ENCODE measurements around the gene KRT36. TPM values are rescaled to one million over a fixed set of nuclear protein-coding genes. Genes with fewer than 3 reads are reported as not detected.

Gene KRT36
- total RNA-seq (not detected), polyA plus RNA-seq (not detected)
- long read RNA-seq, donor 1 = 0 reads
- long read RNA-seq, donor 2 = 0 reads
- long read RNA-seq, donor 3 = 0 reads
- long read RNA-seq, donor 4 = 0 reads
- long read RNA-seq, donor 5 = 0 reads
- long read RNA-seq, donor 6 = 0 reads
- long read RNA-seq, donor 7 = 0 reads
- long read RNA-seq, donor 8 = 0 reads
- long read RNA-seq, donor 9 = 0 reads
- long read RNA-seq, donor 10 = 0 reads

DNA sequence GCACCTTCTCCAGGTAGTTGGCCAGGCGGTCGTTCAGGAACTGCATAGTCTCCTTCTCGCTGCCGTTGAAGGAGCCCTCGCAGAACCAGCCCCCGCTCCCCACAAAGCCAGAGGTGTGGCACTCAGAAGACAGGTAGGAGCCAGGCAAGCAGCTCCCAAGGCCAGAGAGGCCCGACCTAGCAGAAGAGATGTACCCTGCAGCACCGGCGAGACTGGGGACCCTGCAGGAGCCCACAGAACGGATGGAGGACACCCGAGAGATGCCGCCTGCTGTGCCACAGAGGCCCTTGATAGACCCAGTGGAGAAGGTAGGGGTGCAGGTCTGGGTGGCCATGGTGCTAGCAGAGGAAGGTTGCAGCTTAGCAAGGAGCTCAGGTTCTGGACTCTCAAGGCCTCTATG, at the start of gene KRT36:
Gene KRT36 (minus strand): TSS at position 380 of the 400 bp plus-strand sequence. CDS start 46 bp downstream, at position 334.
- no peaks in the 10 kb centered on the region for H3K9me3 ChIP-seq
- TF ChIP-seq, protein P1, sequence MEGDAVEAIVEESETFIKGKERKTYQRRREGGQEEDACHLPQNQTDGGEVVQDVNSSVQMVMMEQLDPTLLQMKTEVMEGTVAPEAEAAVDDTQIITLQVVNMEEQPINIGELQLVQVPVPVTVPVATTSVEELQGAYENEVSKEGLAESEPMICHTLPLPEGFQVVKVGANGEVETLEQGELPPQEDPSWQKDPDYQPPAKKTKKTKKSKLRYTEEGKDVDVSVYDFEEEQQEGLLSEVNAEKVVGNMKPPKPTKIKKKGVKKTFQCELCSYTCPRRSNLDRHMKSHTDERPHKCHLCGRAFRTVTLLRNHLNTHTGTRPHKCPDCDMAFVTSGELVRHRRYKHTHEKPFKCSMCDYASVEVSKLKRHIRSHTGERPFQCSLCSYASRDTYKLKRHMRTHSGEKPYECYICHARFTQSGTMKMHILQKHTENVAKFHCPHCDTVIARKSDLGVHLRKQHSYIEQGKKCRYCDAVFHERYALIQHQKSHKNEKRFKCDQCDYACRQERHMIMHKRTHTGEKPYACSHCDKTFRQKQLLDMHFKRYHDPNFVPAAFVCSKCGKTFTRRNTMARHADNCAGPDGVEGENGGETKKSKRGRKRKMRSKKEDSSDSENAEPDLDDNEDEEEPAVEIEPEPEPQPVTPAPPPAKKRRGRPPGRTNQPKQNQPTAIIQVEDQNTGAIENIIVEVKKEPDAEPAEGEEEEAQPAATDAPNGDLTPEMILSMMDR (IDR thresholded peaks at IDR 0.05) = no peak
- TF ChIP-seq POLR2A (IDR thresholded peaks at IDR 0.05) (no peak), POLR2AphosphoS5 (IDR thresholded peaks at IDR 0.05) (no peak), EP300 (IDR thresholded peaks at IDR 0.05) (no peak)
- intact Hi-C loops (cut with DNase I; ENCODE audit: low total_unique reads) = no loop called here
- 93 to 95% (median 93%) methylated on average over 12 of the region's 12 CpGs for WGBS, 5 donors
- no peaks in the 10 kb centered on the region for H3K36me3 ChIP-seq
- H3K27ac ChIP-seq = no peak within 1 kb of the TSS
- H3K4me3 ChIP-seq = no peak within 1 kb of the TSS
- H3K4me1 ChIP-seq = peaks cover 0 to 11% (median 3%) of the 10 kb centered on the region in 4 donors
- DNase-seq = no peak
- peaks cover 0 to 15% (median 0%) of the 10 kb centered on the region in 3 donors for H3K27me3 ChIP-seq

DNA sequence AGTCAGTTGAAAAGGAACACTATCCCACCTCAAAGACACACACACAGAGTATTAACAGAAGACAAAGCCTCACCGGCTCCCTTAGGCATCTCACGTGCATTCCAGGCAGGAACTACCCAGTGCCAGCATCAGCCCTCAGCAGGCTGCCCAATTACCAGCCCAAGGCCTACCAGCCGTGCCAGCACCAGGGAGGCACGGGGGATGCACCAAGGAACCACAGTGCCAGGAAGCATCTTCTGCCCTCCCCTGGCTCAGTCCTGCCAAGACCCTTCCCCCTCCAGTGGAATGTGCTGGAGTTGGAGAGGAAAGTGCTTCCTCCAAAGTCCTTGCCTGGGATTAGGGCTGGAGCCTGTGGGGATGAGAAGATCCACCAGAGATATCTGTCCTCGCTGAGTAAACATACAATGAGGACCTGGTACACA, 49.4 kb upstream of the KRT36 start:
- no peak overlapping the region for H3K27ac ChIP-seq
- WGBS, 5 donors = 70 to 88% (median 85%) methylated on average over 3 to 5 of the region's 5 CpGs
- DNase-seq = no peak
- intact Hi-C loops (cut with DNase I; ENCODE audit: low total_unique reads) = no loop called here
- no peak overlapping the region for H3K4me3 ChIP-seq
- no peaks in the 10 kb centered on the region for H3K36me3 ChIP-seq
- H3K9me3 ChIP-seq = no peaks in the 10 kb centered on the region
- TF ChIP-seq EP300 (IDR thresholded peaks at IDR 0.05) (no peak), POLR2AphosphoS5 (IDR thresholded peaks at IDR 0.05) (no peak), POLR2A (IDR thresholded peaks at IDR 0.05) (no peak)
- TF ChIP-seq, protein P1 (IDR thresholded peaks at IDR 0.05) = no peak
- peaks cover 0 to 16% (median 4%) of the 10 kb centered on the region in 3 donors for H3K27me3 ChIP-seq
- H3K4me1 ChIP-seq = peaks cover 0 to 4% (median 0%) of the 10 kb centered on the region in 4 donors

DNA sequence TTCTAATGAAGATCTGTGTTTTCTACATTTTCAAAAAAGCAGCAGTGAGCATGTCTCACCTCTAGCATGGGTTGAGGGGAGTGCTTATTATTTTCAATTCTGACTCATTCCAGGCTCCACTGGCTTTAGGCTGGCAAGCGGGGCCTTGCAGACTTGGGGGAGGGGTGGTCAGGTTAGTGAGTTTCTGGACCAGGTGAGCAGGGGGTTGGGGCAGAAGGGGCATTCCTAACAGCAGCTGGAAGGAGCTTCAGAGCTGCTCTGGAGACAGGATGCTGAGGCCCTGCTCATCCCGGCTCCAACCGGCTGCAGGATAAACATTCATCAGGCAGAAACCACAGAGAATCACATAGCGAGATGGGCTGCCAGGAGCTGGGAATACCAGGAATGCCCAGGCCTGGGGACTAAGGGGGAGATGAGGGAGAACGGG, 48.9 kb upstream of the KRT36 start:
- 71 to 83% (median 77%) methylated on average over 5 of the region's 5 CpGs for WGBS, 5 donors
- TF ChIP-seq POLR2AphosphoS5 (IDR thresholded peaks at IDR 0.05) (no peak), POLR2A (IDR thresholded peaks at IDR 0.05) (no peak), EP300 (IDR thresholded peaks at IDR 0.05) (no peak)
- TF ChIP-seq, protein P1 (IDR thresholded peaks at IDR 0.05) = no peak

DNA sequence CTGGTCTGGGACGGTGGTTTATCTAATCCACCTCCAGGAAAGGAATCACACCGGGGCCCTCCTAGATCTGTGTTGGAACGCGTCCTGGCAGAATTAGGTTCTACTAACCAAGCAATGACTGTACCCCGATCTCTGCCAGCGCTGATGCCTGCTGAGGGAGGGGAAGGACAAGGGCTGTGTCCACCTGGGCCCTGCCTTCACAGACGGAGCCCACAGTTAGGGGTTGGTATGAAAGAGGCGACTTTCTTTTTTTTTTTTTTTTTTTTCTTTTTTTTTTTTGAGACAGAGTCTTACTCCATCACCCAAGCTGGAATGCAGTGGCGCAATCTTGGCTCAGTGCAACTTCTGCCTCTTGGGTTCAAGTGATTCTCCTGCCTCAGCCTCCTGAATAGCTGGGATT, 48.3 kb upstream of the KRT36 start:
- no peak overlapping the region for H3K4me3 ChIP-seq
- DNase-seq = no peak
- TF ChIP-seq, protein P1 (IDR thresholded peaks at IDR 0.05) = no peak
- no peak for TF ChIP-seq POLR2A (IDR thresholded peaks at IDR 0.05)
- no peak for TF ChIP-seq POLR2AphosphoS5 (IDR thresholded peaks at IDR 0.05)
- TF ChIP-seq EP300 (IDR thresholded peaks at IDR 0.05) = no peak
- peaks cover 0 to 4% (median 0%) of the 10 kb centered on the region in 4 donors for H3K4me1 ChIP-seq
- H3K9me3 ChIP-seq = no peaks in the 10 kb centered on the region
- intact Hi-C loops (cut with DNase I; ENCODE audit: low total_unique reads) = no loop called here
- H3K27ac ChIP-seq = no peak overlapping the region
- H3K27me3 ChIP-seq = peaks cover 0 to 23% (median 4%) of the 10 kb centered on the region in 3 donors
- 85 to 93% (median 88%) methylated on average over 8 to 9 of the region's 9 CpGs for WGBS, 5 donors
- no peaks in the 10 kb centered on the region for H3K36me3 ChIP-seq

More for the DNA sequence above, 48.9 kb upstream of the KRT36 start:
- no peak overlapping the region for H3K27ac ChIP-seq
- H3K27me3 ChIP-seq = peaks cover 0 to 21% (median 4%) of the 10 kb centered on the region in 3 donors
- peak in 1 of 2 donors; percentile 47 for DNase-seq
- no peaks in the 10 kb centered on the region for H3K36me3 ChIP-seq
- intact Hi-C loops (cut with DNase I; ENCODE audit: low total_unique reads) = no loop called here
- H3K4me3 ChIP-seq = no peak overlapping the region
- no peaks in the 10 kb centered on the region for H3K9me3 ChIP-seq
- peaks cover 0 to 4% (median 0%) of the 10 kb centered on the region in 4 donors for H3K4me1 ChIP-seq

All from stomach (tissue), 19 donors.